WTC11 (cell line): ENCODE results near the gene HMGN4. TPM values are rescaled to one million over a fixed set of nuclear protein-coding genes. Genes with fewer than 3 reads are reported as not detected.

Experiments used
- ATAC-seq: fragments of 200-7000 bp; cut with Tn5 transposase; 2 replicates; pipeline ENCODE4 v1.10.0; 2021; ENCODE audit warnings: mild to moderate bottlenecking, moderate library complexity
- CTCF ChIA-PET: fragments of 300-600 bp; sonication (Branson Sonifier 250); formaldehyde crosslinking; loops from one replicate; lab custom pipeline; 2021; ENCODE audit warnings: antibody characterized with exemption; lab: Charles Lee
- POLR2A ChIA-PET: fragments of 350-600 bp; sonication (Branson Sonifier 250); formaldehyde crosslinking; loops from one replicate; lab custom pipeline; 2021; ENCODE audit warnings: antibody characterized with exemption; lab: Charles Lee
- DNase-seq: peaks from one replicate; pipeline ENCODE4 v3.0.0; 2021; ENCODE audit warnings: low spot score
- H3K27ac Mint-ChIP-seq: 2 replicates; pipeline ENCODE4 v1.8.0; 2021; ENCODE audit warnings: mixed read lengths
- H3K27me3 Mint-ChIP-seq: 2 replicates; pipeline ENCODE4 v1.8.0; 2021; ENCODE audit warnings: low read depth, mild to moderate bottlenecking, moderate library complexity, mixed read lengths
- H3K36me3 Mint-ChIP-seq: 2 replicates; pipeline ENCODE4 v1.8.0; 2021; ENCODE audit warnings: mixed read lengths
- H3K4me1 Mint-ChIP-seq: 2 replicates; pipeline ENCODE4 v1.8.0; 2022; ENCODE audit warnings: mixed read lengths
- H3K4me3 Mint-ChIP-seq: 2 replicates; pipeline ENCODE4 v1.8.0; 2021; ENCODE audit warnings: mild to moderate bottlenecking, moderate library complexity, mixed read lengths
- H3K9me3 Mint-ChIP-seq: 2 replicates; pipeline ENCODE4 v1.8.0; 2021; ENCODE audit warnings: mixed read lengths
- ETV6 ChIP-seq: sonication (generic); formaldehyde crosslinking; IDR thresholded peaks from 2 replicates; pipeline ENCODE4 v1.8.1; 2022; ENCODE audit warnings: mild to moderate bottlenecking, missing genetic modification reagents
- FOXK1 ChIP-seq: sonication (generic); formaldehyde crosslinking; IDR thresholded peaks from 2 replicates; pipeline ENCODE4 v1.8.0; 2022; ENCODE audit warnings: mild to moderate bottlenecking, moderate library complexity, missing genetic modification reagents
- GABPB1 ChIP-seq: sonication (generic); formaldehyde crosslinking; IDR thresholded peaks from 2 replicates; pipeline ENCODE4 v1.8.1; 2023; ENCODE audit warnings: mild to moderate bottlenecking, missing genetic modification reagents
- NFATC4 ChIP-seq: fragments of 250-450 bp; sonication (Bioruptor Pico); IDR thresholded peaks from 2 replicates; pipeline ENCODE4 v1.9.0; 2021; ENCODE audit warnings: mild to moderate bottlenecking
- SP1 ChIP-seq: sonication (generic); formaldehyde crosslinking; conservative IDR thresholded peaks from 2 replicates; pipeline ENCODE4 v1.8.1; 2022; ENCODE audit warnings: missing genetic modification reagents
- ZNF232 ChIP-seq: sonication (generic); formaldehyde crosslinking; IDR thresholded peaks from 2 replicates; pipeline ENCODE4 v1.8.0; 2022; ENCODE audit warnings: mild to moderate bottlenecking, missing genetic modification reagents
- ZNF263 ChIP-seq: sonication (generic); formaldehyde crosslinking; IDR thresholded peaks from 2 replicates; pipeline ENCODE4 v1.8.1; 2022; ENCODE audit warnings: low read depth, mild to moderate bottlenecking, moderate library complexity, missing genetic modification reagents
- ZNF416 ChIP-seq: fragments of 250-450 bp; sonication (Bioruptor Pico); IDR thresholded peaks from 2 replicates; pipeline ENCODE4 v1.9.0; 2021; ENCODE audit warnings: mild to moderate bottlenecking, inconsistent platforms
- total RNA-seq: library from RNA; stranded (reverse); gene quantifications from 3 replicates; pipeline ENCODE4 v1.2.3, GENCODE V29; 2021
- TF ChIP-seq, protein P1 (sequence below): fragments of 250-450 bp; sonication (Bioruptor Pico); IDR thresholded peaks from 2 replicates; pipeline ENCODE4 v1.9.0; 2021; ENCODE audit warnings: mild to moderate bottlenecking, borderline replicate concordance
- TF ChIP-seq, protein P2 (sequence below): sonication (generic); formaldehyde crosslinking; IDR thresholded peaks from 2 replicates; pipeline ENCODE4 v1.8.1; 2023; ENCODE audit warnings: mild to moderate bottlenecking, moderate library complexity, missing genetic modification reagents
- TF ChIP-seq, protein P3 (sequence below): sonication (generic); formaldehyde crosslinking; IDR thresholded peaks from 2 replicates; pipeline ENCODE4 v1.8.0; 2022; ENCODE audit warnings: missing genetic modification reagents
- TF ChIP-seq, protein P4 (sequence below): fragments of 250-450 bp; sonication (Bioruptor Pico); conservative IDR thresholded peaks from 2 replicates; pipeline ENCODE4 v1.9.0; 2021; ENCODE audit warnings: mild to moderate bottlenecking
- TF ChIP-seq, protein P5 (sequence below): sonication (generic); formaldehyde crosslinking; IDR thresholded peaks from 2 replicates; pipeline ENCODE4 v1.8.0; 2022; ENCODE audit warnings: mild to moderate bottlenecking, missing genetic modification reagents

Gene HMGN4
- total RNA-seq, 1 experiment from 2014 or later, result 57.1 TPM

DNA sequence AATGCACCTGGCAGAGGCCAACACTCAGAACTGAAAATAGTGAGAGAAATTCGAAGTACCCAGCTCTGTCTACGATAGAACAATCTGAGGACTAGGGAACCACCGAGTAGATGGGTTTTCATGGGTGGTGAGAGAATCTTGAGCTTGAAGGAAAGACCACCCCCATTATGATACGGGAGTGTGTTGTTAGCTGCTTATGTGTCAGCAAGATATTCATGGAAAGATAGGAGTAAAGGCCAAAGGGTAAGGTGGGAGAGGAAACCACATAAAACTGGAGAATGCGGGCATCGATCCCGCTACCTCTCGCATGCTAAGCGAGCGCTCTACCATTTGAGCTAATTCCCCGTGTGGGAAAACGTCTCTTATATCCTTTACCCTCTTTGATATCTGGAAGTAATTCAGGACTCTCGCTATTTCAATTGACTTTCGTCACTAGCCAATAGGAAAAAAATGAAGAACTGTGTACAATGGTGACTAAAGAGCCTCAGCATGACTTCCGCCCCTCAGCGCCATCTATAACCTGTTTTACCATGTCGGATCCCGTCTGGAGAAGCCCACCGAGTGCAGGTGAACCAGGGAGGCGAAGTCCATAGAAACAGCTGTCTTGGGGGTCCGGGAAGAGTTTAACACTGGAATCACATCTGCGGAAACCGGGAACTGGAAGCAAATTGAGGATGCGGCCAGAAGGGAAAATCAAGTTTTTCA, 33.6 kb downstream of the HMGN4 start:
- TF ChIP-seq, protein P1, sequence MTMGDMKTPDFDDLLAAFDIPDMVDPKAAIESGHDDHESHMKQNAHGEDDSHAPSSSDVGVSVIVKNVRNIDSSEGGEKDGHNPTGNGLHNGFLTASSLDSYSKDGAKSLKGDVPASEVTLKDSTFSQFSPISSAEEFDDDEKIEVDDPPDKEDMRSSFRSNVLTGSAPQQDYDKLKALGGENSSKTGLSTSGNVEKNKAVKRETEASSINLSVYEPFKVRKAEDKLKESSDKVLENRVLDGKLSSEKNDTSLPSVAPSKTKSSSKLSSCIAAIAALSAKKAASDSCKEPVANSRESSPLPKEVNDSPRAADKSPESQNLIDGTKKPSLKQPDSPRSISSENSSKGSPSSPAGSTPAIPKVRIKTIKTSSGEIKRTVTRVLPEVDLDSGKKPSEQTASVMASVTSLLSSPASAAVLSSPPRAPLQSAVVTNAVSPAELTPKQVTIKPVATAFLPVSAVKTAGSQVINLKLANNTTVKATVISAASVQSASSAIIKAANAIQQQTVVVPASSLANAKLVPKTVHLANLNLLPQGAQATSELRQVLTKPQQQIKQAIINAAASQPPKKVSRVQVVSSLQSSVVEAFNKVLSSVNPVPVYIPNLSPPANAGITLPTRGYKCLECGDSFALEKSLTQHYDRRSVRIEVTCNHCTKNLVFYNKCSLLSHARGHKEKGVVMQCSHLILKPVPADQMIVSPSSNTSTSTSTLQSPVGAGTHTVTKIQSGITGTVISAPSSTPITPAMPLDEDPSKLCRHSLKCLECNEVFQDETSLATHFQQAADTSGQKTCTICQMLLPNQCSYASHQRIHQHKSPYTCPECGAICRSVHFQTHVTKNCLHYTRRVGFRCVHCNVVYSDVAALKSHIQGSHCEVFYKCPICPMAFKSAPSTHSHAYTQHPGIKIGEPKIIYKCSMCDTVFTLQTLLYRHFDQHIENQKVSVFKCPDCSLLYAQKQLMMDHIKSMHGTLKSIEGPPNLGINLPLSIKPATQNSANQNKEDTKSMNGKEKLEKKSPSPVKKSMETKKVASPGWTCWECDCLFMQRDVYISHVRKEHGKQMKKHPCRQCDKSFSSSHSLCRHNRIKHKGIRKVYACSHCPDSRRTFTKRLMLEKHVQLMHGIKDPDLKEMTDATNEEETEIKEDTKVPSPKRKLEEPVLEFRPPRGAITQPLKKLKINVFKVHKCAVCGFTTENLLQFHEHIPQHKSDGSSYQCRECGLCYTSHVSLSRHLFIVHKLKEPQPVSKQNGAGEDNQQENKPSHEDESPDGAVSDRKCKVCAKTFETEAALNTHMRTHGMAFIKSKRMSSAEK (CRISPR knock-in tag), result no peak
- peak; percentile 77 for TF ChIP-seq GABPB1
- 0 out of 2 replicates have a peak, but pooled peaks have one; percentile 12 for TF ChIP-seq FOXK1 (CRISPR knock-in tag)
- TF ChIP-seq, protein P2, sequence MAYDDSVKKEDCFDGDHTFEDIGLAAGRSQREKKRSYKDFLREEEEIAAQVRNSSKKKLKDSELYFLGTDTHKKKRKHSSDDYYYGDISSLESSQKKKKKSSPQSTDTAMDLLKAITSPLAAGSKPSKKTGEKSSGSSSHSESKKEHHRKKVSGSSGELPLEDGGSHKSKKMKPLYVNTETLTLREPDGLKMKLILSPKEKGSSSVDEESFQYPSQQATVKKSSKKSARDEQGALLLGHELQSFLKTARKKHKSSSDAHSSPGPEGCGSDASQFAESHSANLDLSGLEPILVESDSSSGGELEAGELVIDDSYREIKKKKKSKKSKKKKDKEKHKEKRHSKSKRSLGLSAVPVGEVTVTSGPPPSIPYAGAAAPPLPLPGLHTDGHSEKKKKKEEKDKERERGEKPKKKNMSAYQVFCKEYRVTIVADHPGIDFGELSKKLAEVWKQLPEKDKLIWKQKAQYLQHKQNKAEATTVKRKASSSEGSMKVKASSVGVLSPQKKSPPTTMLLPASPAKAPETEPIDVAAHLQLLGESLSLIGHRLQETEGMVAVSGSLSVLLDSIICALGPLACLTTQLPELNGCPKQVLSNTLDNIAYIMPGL (CRISPR knock-in tag), result peak; percentile 65
- TF ChIP-seq, protein P3, sequence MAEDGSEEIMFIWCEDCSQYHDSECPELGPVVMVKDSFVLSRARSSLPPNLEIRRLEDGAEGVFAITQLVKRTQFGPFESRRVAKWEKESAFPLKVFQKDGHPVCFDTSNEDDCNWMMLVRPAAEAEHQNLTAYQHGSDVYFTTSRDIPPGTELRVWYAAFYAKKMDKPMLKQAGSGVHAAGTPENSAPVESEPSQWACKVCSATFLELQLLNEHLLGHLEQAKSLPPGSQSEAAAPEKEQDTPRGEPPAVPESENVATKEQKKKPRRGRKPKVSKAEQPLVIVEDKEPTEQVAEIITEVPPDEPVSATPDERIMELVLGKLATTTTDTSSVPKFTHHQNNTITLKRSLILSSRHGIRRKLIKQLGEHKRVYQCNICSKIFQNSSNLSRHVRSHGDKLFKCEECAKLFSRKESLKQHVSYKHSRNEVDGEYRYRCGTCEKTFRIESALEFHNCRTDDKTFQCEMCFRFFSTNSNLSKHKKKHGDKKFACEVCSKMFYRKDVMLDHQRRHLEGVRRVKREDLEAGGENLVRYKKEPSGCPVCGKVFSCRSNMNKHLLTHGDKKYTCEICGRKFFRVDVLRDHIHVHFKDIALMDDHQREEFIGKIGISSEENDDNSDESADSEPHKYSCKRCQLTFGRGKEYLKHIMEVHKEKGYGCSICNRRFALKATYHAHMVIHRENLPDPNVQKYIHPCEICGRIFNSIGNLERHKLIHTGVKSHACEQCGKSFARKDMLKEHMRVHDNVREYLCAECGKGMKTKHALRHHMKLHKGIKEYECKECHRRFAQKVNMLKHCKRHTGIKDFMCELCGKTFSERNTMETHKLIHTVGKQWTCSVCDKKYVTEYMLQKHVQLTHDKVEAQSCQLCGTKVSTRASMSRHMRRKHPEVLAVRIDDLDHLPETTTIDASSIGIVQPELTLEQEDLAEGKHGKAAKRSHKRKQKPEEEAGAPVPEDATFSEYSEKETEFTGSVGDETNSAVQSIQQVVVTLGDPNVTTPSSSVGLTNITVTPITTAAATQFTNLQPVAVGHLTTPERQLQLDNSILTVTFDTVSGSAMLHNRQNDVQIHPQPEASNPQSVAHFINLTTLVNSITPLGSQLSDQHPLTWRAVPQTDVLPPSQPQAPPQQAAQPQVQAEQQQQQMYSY, result no peak
- TF ChIP-seq, protein P4, sequence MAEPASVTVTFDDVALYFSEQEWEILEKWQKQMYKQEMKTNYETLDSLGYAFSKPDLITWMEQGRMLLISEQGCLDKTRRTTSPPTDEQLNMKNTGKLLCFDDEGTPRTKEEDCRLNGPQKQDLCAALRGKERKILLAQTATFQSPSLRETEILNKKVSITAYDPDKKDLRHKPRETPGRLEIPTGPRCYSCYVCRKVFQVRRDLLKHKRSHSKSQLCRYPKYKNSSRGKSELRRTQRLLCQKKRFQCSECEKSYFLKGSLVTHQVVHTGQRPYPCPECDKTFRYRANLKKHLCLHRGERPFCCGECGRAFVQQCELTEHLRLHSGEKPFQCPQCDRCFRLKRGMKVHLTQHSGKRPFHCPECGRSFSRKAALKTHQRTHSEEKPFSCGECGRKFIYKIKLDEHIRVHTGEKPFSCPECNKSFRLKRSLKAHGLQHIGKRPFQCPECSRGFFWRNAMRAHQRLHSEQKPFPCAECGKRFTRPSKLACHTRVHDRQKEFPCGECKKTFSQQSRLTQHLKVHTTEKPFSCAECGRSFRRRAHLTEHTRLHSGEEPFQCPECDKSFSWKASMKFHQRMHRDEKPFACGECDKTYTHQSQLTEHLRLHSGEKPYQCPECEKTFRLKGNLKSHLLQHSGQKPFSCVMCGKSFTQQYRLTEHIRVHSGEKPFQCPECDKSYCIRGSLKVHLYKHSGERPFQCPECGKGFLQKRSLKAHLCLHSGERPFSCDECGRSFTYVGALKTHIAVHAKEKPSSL (CRISPR knock-in tag), result no peak
- TF ChIP-seq, protein P5, sequence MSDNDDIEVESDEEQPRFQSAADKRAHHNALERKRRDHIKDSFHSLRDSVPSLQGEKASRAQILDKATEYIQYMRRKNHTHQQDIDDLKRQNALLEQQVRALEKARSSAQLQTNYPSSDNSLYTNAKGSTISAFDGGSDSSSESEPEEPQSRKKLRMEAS (CRISPR knock-in tag), result no peak
- no peak for TF ChIP-seq NFATC4 (CRISPR knock-in tag)
- 0 out of 2 replicates have a peak, but pooled peaks have one; percentile 52 for TF ChIP-seq ZNF416 (CRISPR knock-in tag)
- TF ChIP-seq SP1, result peak; percentile 64
- TF ChIP-seq ETV6 (CRISPR knock-in tag), result peak; percentile 61; the same call in 1 of the 2 replicates
- no peak for TF ChIP-seq ZNF263
- TF ChIP-seq ZNF232 (CRISPR knock-in tag), result peak; percentile 71; the same call in 1 of the 2 replicates
- peak overlapping the region; percentile 93 for H3K27ac Mint-ChIP-seq
- H3K4me1 Mint-ChIP-seq, result peaks cover 16% of the 10 kb centered on the region
- peaks cover 3% of the 10 kb centered on the region; the same call in 1 of the 2 replicates for H3K36me3 Mint-ChIP-seq
- H3K9me3 Mint-ChIP-seq, result no peaks in the 10 kb centered on the region
- H3K27me3 Mint-ChIP-seq, result peaks cover 4% of the 10 kb centered on the region
- H3K4me3 Mint-ChIP-seq, result peak overlapping the region; percentile 96
- POLR2A ChIA-PET, result interaction anchor here (1.1 to 1.7 kb wide), 2 partner anchors 21 to 24 kb away, joined by 4 read pairs; no protein-coding TSS in a partner anchor
- CTCF ChIA-PET, result interaction anchor here (0.6 to 7.6 kb wide), 23 partner anchors 12 to 663 kb away, joined by 3 to 181 read pairs (median 3); partner anchors contain the start of genes ABT1 and HMGN4
- DNase-seq, result peak; percentile 70
- peak; percentile 59 for ATAC-seq
